Measurements from ENCODE around the gene TTC7B.

DNA sequence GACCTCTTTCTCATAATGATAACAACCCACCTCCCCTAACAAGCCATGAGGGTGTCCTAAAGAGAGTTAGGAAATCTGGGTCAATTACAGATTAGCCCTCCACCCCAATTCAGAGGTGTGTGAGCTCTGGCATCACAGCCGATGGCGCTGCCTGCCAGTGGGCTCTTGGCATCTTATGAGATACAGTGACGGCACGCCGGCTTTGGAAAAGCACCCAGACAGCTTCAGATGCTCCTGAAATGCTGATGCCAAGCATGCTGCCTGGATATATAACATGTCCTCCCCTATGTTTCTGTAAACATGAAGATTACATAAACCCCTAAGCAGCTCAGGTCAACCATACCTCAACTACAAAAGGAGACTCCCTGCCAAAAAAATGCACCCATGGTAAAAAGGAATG lies 152.6 kb downstream of the TTC7B start:
- TF ChIP-seq, protein P1, sequence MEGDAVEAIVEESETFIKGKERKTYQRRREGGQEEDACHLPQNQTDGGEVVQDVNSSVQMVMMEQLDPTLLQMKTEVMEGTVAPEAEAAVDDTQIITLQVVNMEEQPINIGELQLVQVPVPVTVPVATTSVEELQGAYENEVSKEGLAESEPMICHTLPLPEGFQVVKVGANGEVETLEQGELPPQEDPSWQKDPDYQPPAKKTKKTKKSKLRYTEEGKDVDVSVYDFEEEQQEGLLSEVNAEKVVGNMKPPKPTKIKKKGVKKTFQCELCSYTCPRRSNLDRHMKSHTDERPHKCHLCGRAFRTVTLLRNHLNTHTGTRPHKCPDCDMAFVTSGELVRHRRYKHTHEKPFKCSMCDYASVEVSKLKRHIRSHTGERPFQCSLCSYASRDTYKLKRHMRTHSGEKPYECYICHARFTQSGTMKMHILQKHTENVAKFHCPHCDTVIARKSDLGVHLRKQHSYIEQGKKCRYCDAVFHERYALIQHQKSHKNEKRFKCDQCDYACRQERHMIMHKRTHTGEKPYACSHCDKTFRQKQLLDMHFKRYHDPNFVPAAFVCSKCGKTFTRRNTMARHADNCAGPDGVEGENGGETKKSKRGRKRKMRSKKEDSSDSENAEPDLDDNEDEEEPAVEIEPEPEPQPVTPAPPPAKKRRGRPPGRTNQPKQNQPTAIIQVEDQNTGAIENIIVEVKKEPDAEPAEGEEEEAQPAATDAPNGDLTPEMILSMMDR (IDR thresholded peaks at IDR 0.05; ENCODE audit: poor library complexity, severe bottlenecking): no peak
- TF ChIP-seq EZH2 (IDR thresholded peaks at IDR 0.05; ENCODE audit: borderline replicate concordance, insufficient read depth, low read length, poor library complexity, severe bottlenecking) (no peak), EP300 (conservative IDR thresholded peaks at IDR 0.05; ENCODE audit: poor library complexity, severe bottlenecking) (no peak)
